GM12878 (cell line): ENCODE results near the gene RICTOR. TPM values are rescaled to one million over a fixed set of nuclear protein-coding genes. Genes with fewer than 3 reads are reported as not detected.

Experiments used
- ATF3 ChIP-seq: IDR thresholded peaks from 2 replicates; pipeline ENCODE4 v1.6.1; 2011; ENCODE audit warnings: low read depth, mild to moderate bottlenecking, low read length, moderate library complexity, borderline replicate concordance; ENCODE audit errors: extremely low read depth
- ATF7 ChIP-seq: fragments of 450-650 bp; IDR thresholded peaks from 2 replicates; pipeline ENCODE4 v1.6.1; 2016; ENCODE audit warnings: low read depth, mild to moderate bottlenecking
- CBX5 ChIP-seq: sonication (generic); IDR thresholded peaks from 2 replicates; pipeline ENCODE4 v1.6.1; 2016; ENCODE audit warnings: low read depth, moderate library complexity, mild to moderate bottlenecking, inconsistent platforms
- CREM ChIP-seq: IDR thresholded peaks from 2 replicates; pipeline ENCODE4 v1.6.1; 2014; ENCODE audit warnings: antibody characterized with exemption, low read depth
- CTCF ChIP-seq, 3 experiments: IDR thresholded peaks in 2 of 3; conservative IDR thresholded peaks in 1 of 3; 2 replicates each; pipeline ENCODE4 v1.5.1; 2011; ENCODE audit warnings: low read depth in 3 of 3, low read length in 3 of 3, mild to moderate bottlenecking in 3 of 3, control low read depth in 2 of 3, moderate library complexity in 2 of 3, inconsistent platforms in 1 of 3, mixed read lengths in 1 of 3; ENCODE audit not compliant: control insufficient read depth in 2 of 3, insufficient read depth in 1 of 3; ENCODE audit errors: extremely low read depth in 1 of 3
- EP300 ChIP-seq, 2 experiments: fragments of 150-350 bp in 1 of 2; IDR thresholded peaks; 2 replicates each; pipeline ENCODE4 v1.6.1; 2011 to 2012; ENCODE audit warnings: low read depth in 2 of 2, low read length in 2 of 2, borderline replicate concordance in 1 of 2, improper control_type of control experiment in 1 of 2, inconsistent platforms in 1 of 2; ENCODE audit not compliant: control insufficient read depth in 1 of 2
- ESRRA ChIP-seq: IDR thresholded peaks from 2 replicates; pipeline ENCODE4 v1.6.1; 2012; ENCODE audit warnings: mild to moderate bottlenecking, low read length, improper control_type of control experiment
- HSF1 ChIP-seq: fragments of 150-350 bp; IDR thresholded peaks from 2 replicates; pipeline ENCODE4 v1.6.1; 2014; ENCODE audit warnings: mild to moderate bottlenecking, low read depth, low read length
- LARP7 ChIP-seq: fragments of 450-650 bp; IDR thresholded peaks from 2 replicates; pipeline ENCODE4 v1.6.1; 2017; ENCODE audit warnings: mild to moderate bottlenecking
- MYC ChIP-seq: IDR thresholded peaks from 2 replicates; pipeline ENCODE4 v1.6.1; 2011; ENCODE audit warnings: mild to moderate bottlenecking, low read length, moderate library complexity, inconsistent platforms; ENCODE audit not compliant: insufficient read depth, insufficient replicate concordance, insufficient read length, severe bottlenecking
- NFIC ChIP-seq: IDR thresholded peaks from 2 replicates; pipeline ENCODE4 v1.6.1; 2012; ENCODE audit warnings: low read depth, mild to moderate bottlenecking, inconsistent platforms, low read length, moderate library complexity
- NKRF ChIP-seq: fragments of 450-650 bp; conservative IDR thresholded peaks from 2 replicates; pipeline ENCODE4 v1.6.1; 2017; ENCODE audit warnings: mild to moderate bottlenecking, moderate library complexity
- RELA ChIP-seq: fragments of 450-650 bp; IDR thresholded peaks from 2 replicates; pipeline ENCODE4 v1.8.0; 2014; ENCODE audit warnings: borderline replicate concordance; ENCODE audit not compliant: partially characterized antibody
- SMARCA5 ChIP-seq: fragments of 450-650 bp; IDR thresholded peaks from 2 replicates; pipeline ENCODE4 v1.6.1; 2017; ENCODE audit warnings: mild to moderate bottlenecking
- SMC3 ChIP-seq: IDR thresholded peaks from 2 replicates; pipeline ENCODE4 v1.6.1; 2011; ENCODE audit warnings: low read length, improper control_type of control experiment, borderline replicate concordance
- USF2 ChIP-seq: IDR thresholded peaks from 2 replicates; pipeline ENCODE4 v1.6.1; 2011; ENCODE audit warnings: low read depth, low read length, improper control_type of control experiment, borderline replicate concordance
- polyA plus RNA-seq, 11 experiments: library from polyadenylated mRNA; depleted of rRNA in 4 of 11; unstranded in 6 of 11; stranded (reverse) in 5 of 11; fragments of >200 nt; fragmentation: Nextera tagmentation in 4 of 11; fragmentation: Illumina TruSeq in 1 of 11; extraction: Ambion mirVana in 4 of 11; extraction: Trizol in 1 of 11; gene quantifications; 1 replicate in 1 of 11; 2 replicates in 10 of 11; pipeline versions ENCODE4 v1.2.1 to v1.2.3, GENCODE V29; 2011 to 2016; ENCODE audit warnings: inconsistent platforms in 2 of 11, missing spikeins in 2 of 11, low read depth in 1 of 11
- total RNA-seq, 4 experiments: library from RNA; depleted of rRNA in 3 of 4; stranded (reverse); fragments of >200 nt in 3 of 4; fragmentation: Illumina TruSeq in 1 of 4; extraction: Trizol in 1 of 4; gene quantifications; 2 replicates each; pipeline versions ENCODE4 v1.2.1 to v1.2.3, GENCODE V29; 2013 to 2021

The RICTOR gene
- total and polyA plus RNA-seq, 10 of the 15 experiments (the other 5 are each of a cell fraction or from before 2014, with no cell fraction given): 2.7 to 23.0 (median 6.9) TPM

- no peak for TF ChIP-seq NKRF
- peak; percentile 79 to 80 (median 80) for TF ChIP-seq CTCF (IDR thresholded peaks at IDR 0.05 in 2 of 3, conservative IDR thresholded peaks at IDR 0.05 in 1 of 3; ENCODE audit: control insufficient read depth in 2 of 3, extremely low read depth in 1 of 3, insufficient read depth in 1 of 3, low read depth in 3 of 3, low read length in 3 of 3)
- no peak for TF ChIP-seq RELA
- TF ChIP-seq MYC: no peak
- no peak for TF ChIP-seq LARP7
- TF ChIP-seq ESRRA: no peak
- no peak for TF ChIP-seq USF2
- TF ChIP-seq HSF1: no peak
- TF ChIP-seq CBX5: no peak
- TF ChIP-seq CREM: no peak
- TF ChIP-seq SMC3: peak; percentile 87
- no peak for TF ChIP-seq EP300 (IDR thresholded peaks at IDR 0.05; ENCODE audit: borderline replicate concordance in 1 of 2, control insufficient read depth in 1 of 2, low read depth in 2 of 2, low read length in 2 of 2)
- TF ChIP-seq ATF7: peak; percentile 66
- 0 out of 2 replicates have a peak, but pooled peaks have one; percentile 13 for TF ChIP-seq SMARCA5
- no peak for TF ChIP-seq NFIC
- no peak for TF ChIP-seq ATF3
Measured at GRCh38 chr5:39080597-39081204, 6.5 kb upstream of the RICTOR start (continued).
